ENCODE measurements around the gene TARS3. TPM values are rescaled to one million over a fixed set of nuclear protein-coding genes. Genes with fewer than 3 reads are reported as not detected.

TARS3 gene
- total and polyA plus RNA-seq, 7 donors: 2.3 to 31.9 (median 20.2) TPM

- no peak overlapping the region for H3K27ac ChIP-seq
- 87 to 88% methylated on average over 23 of the region's 23 CpGs for WGBS, 2 donors
- peaks cover 0 to 16% (median 9%) of the 10 kb centered on the region in 4 donors for H3K4me1 ChIP-seq
- H3K4me3 ChIP-seq: no peak overlapping the region
- intact Hi-C loops (cut with DNase I): no loop called here
- no peaks in the 10 kb centered on the region for H3K36me3 ChIP-seq
- no peaks in the 10 kb centered on the region for H3K9me3 ChIP-seq
- TF ChIP-seq EP300 (IDR thresholded peaks at IDR 0.05) (no peak), POLR2A (IDR thresholded peaks at IDR 0.05) (no peak), CTCF (IDR thresholded peaks at IDR 0.05) (no peak), POLR2AphosphoS5 (IDR thresholded peaks at IDR 0.05) (no peak)
- H3K27me3 ChIP-seq: no peaks in the 10 kb centered on the region
- DNase-seq: no peak
These were observed 114.3 kb downstream of the TARS3 start for GRCh38 chr15:101609742-101610610.

DNA sequence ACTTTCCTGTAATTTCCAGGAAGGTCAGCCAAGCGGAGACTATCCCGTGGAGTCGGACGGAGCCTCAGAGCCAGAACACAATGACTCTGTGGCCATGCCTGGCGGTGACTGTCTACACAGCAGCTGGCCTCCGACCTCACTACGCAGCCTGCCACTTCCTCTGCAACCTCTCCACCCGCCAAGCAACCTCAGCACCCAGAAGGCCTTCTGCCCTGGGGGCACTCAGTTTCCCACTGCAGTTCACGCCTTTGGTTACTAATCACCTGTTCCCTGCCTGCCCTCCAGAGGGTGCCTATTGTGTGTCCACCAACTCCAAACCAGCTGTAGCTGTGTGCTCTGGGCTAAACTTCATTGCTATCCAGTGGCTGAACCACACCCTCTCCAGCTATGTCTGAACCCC, 116.1 kb downstream of the TARS3 start:
- intact Hi-C loops (cut with DNase I): no loop called here
- H3K9me3 ChIP-seq: no peaks in the 10 kb centered on the region
- no peaks in the 10 kb centered on the region for H3K27me3 ChIP-seq
- peaks cover 0 to 6% (median 4%) of the 10 kb centered on the region in 4 donors for H3K4me1 ChIP-seq
- H3K36me3 ChIP-seq: no peaks in the 10 kb centered on the region
- no peak overlapping the region for H3K4me3 ChIP-seq
- 86 to 91% methylated on average over 9 of the region's 9 CpGs for WGBS, 2 donors
- DNase-seq: no peak
- TF ChIP-seq EP300 (IDR thresholded peaks at IDR 0.05): no peak
- TF ChIP-seq POLR2A (IDR thresholded peaks at IDR 0.05): no peak
- no peak for TF ChIP-seq CTCF (IDR thresholded peaks at IDR 0.05)
- no peak for TF ChIP-seq POLR2AphosphoS5 (IDR thresholded peaks at IDR 0.05)
- no peak overlapping the region for H3K27ac ChIP-seq

DNA sequence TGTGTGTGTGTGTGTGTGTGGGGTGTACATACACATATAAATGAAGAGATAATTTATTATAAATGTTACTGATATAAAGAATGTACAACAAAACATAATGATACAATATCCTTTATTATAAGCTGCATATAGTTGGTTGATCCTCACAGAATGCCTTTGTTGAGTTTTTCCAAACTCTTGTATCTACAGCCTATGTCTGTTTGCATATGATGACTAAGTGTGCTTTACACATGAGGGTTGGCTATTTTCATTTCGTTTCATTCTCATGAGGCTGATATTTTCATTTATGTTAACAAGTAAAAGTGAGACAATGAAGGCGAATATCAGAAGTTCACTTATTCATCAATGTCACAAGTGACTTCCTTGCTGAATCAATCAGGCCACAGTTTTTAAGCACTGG, 117.2 kb downstream of the TARS3 start:
- 70 to 82% methylated on average over 2 of the region's 2 CpGs for WGBS, 2 donors
- intact Hi-C loops (cut with DNase I): no loop called here
- Histone ChIP-seq H3K9me3 (no peaks in the 10 kb centered on the region), H3K4me3 (no peak overlapping the region), H3K4me1 (no peaks in the 10 kb centered on the region), H3K27ac (no peak overlapping the region), H3K27me3 (no peaks in the 10 kb centered on the region), H3K36me3 (no peaks in the 10 kb centered on the region)
- DNase-seq: no peak
- TF ChIP-seq POLR2AphosphoS5 (IDR thresholded peaks at IDR 0.05) (no peak), CTCF (IDR thresholded peaks at IDR 0.05) (no peak), EP300 (IDR thresholded peaks at IDR 0.05) (no peak), POLR2A (IDR thresholded peaks at IDR 0.05) (no peak)

DNA sequence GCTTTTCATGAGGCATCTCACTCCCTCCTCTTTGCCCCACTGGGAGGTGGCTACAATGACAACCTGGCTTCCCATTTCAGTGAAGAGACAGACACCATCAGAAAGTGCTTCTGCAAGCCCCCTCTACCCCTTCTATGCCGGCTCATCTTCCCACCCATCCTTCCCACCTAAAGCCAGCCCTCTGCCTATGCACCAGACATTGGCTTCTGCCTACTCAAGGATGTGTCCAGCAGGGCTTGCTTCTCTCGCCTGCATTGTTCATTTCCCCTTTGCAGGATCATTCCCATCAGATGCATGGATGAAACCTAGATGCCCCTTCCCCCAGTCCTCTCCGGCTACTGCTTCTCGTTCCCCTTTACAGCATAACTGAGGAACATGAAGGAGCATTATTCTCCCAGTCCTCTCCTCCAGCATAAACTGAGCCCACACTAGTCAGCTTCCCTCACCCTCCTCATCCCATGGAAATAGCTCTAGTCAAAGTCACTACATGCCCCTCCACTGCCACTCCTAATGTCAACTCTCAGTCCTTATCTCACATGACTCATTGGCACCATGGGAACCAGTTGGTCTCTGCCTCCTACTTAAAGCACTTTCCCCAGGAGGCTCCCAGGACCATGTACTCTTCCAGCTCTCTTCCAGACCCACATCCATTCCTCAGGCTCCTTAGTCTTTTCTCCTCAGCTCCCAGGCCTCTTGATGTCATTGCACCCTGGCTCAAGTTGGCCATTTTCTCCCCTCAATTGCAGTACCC, 120.0 kb downstream of the TARS3 start:
- Histone ChIP-seq H3K4me3 (no peak overlapping the region), H3K9me3 (no peaks in the 10 kb centered on the region), H3K36me3 (no peaks in the 10 kb centered on the region), H3K27me3 (peaks cover 0 to 5% (median 0%) of the 10 kb centered on the region in 3 donors), H3K27ac (no peak overlapping the region), H3K4me1 (no peaks in the 10 kb centered on the region)
- intact Hi-C loops (cut with DNase I): no loop called here
- TF ChIP-seq POLR2A (IDR thresholded peaks at IDR 0.05) (no peak), POLR2AphosphoS5 (IDR thresholded peaks at IDR 0.05) (no peak), CTCF (IDR thresholded peaks at IDR 0.05) (no peak), EP300 (IDR thresholded peaks at IDR 0.05) (no peak)
- DNase-seq: no peak
- WGBS, 2 donors: 87 to 93% methylated on average over 4 of the region's 4 CpGs

Small RNA genes within 50 kb of the gene (small RNA-seq; reads per million reads assigned to genes)
- 0 reads per million in 3 donors for gene RN7SL209P
- 0 reads per million in 3 donors for gene RNU6-807P

Other genes starting within 250 kb of the TARS3 start
- 1 to 10 TPM; 2.9 to 8.9 (median 5.2) TPM for gene PCSK6, start 234.8 kb downstream of the TARS3 start, total RNA-seq
- gene PCSK6, start 234.8 kb downstream of the TARS3 start, polyA plus RNA-seq: 10 to 100 TPM in 1 of 3 donors, 1 to 10 TPM in 2; 4.2 to 10.3 (median 7.2) TPM
- gene TM2D3, start 72.1 kb downstream of the TARS3 start, total RNA-seq: 10 to 100 TPM; 49.3 to 61.4 (median 56.3) TPM
- 10 to 100 TPM; 17.1 to 35.6 (median 19.2) TPM for gene TM2D3, start 72.1 kb downstream of the TARS3 start, polyA plus RNA-seq
- not detected for gene OR4F6, start 79.0 kb upstream of the TARS3 start, total RNA-seq
- not detected for gene OR4F6, start 79.0 kb upstream of the TARS3 start, polyA plus RNA-seq
- gene OR4F15, start 87.7 kb upstream of the TARS3 start, total RNA-seq: under 1 TPM in 1 of 4 donors, not detected in 3; 0.16 TPM
- not detected for gene OR4F15, start 87.7 kb upstream of the TARS3 start, polyA plus RNA-seq

Measured in sigmoid colon (tissue), 7 donors.